Trophoblast cell (in vitro differentiated cells and primary cell): ENCODE data around the gene SEMA3B.
"Not testable (repeated sequence)": the region's sequence is repeated elsewhere in the genome, so short reads cannot be mapped to it uniquely, and the experiment has no call there.

ENCODE experiments used
- DNase-seq, 2 donors: peaks; one replicate each; pipeline ENCODE4 v3.0.0-alpha.2; 2016
- H2AFZ ChIP-seq: 2 replicates; pipeline ENCODE4 v1.6.1; 2013; ENCODE audit warnings: low read length, moderate library complexity, mild to moderate bottlenecking; ENCODE audit not compliant: insufficient read depth, poor library complexity
- H2AK5ac ChIP-seq: 2 replicates; pipeline ENCODE4 v1.6.1; 2013; ENCODE audit warnings: mild to moderate bottlenecking, low read length
- H2BK120ac ChIP-seq: 2 replicates; pipeline ENCODE4 v1.6.1; 2013; ENCODE audit warnings: low read length, mild to moderate bottlenecking, moderate library complexity; ENCODE audit not compliant: insufficient read depth, poor library complexity
- H2BK12ac ChIP-seq: 2 replicates; pipeline ENCODE4 v1.6.1; 2013; ENCODE audit warnings: mild to moderate bottlenecking, low read length, moderate library complexity
- H2BK5ac ChIP-seq: 2 replicates; pipeline ENCODE4 v1.6.1; 2013; ENCODE audit warnings: low read length, low read depth, moderate library complexity, mild to moderate bottlenecking; ENCODE audit not compliant: poor library complexity
- H3K14ac ChIP-seq: 2 replicates; pipeline ENCODE4 v1.6.1; 2013; ENCODE audit warnings: mild to moderate bottlenecking, low read length
- H3K18ac ChIP-seq: 2 replicates; pipeline ENCODE4 v1.6.1; 2013; ENCODE audit warnings: mild to moderate bottlenecking, low read length
- H3K23ac ChIP-seq: 2 replicates; pipeline ENCODE4 v1.6.1; 2013; ENCODE audit warnings: low read length
- H3K27ac ChIP-seq: 2 replicates; pipeline ENCODE4 v1.5.1; 2013; ENCODE audit warnings: low read depth, mild to moderate bottlenecking, inconsistent platforms, low read length, moderate library complexity
- H3K27me3 ChIP-seq: 2 replicates; pipeline ENCODE4 v1.6.1; 2013; ENCODE audit warnings: inconsistent platforms, mild to moderate bottlenecking, low read length, moderate library complexity; ENCODE audit not compliant: insufficient read depth
- H3K36me3 ChIP-seq, 2 experiments: 1 replicate in 1 of 2; 2 replicates in 1 of 2; pipeline ENCODE4 v1.6.1; 2013; ENCODE audit warnings: low read length in 2 of 2, mild to moderate bottlenecking in 2 of 2, moderate library complexity in 1 of 2; ENCODE audit not compliant: insufficient read depth in 2 of 2, control insufficient read depth in 1 of 2
- H3K4ac ChIP-seq: 2 replicates; pipeline ENCODE4 v1.6.1; 2013; ENCODE audit warnings: low read depth, mild to moderate bottlenecking, low read length, moderate library complexity
- H3K4me1 ChIP-seq, 2 experiments: 1 replicate in 1 of 2; 2 replicates in 1 of 2; pipeline ENCODE4 v1.6.1; 2013; ENCODE audit warnings: low read length in 2 of 2, mild to moderate bottlenecking in 2 of 2, moderate library complexity in 1 of 2; ENCODE audit not compliant: insufficient read depth in 2 of 2, control insufficient read depth in 1 of 2
- H3K4me2 ChIP-seq: 2 replicates; pipeline ENCODE4 v1.6.1; 2013; ENCODE audit warnings: inconsistent platforms, mild to moderate bottlenecking, low read length, moderate library complexity
- H3K4me3 ChIP-seq: 2 replicates; pipeline ENCODE4 v1.5.1; 2013; ENCODE audit warnings: mild to moderate bottlenecking, low read depth, low read length, inconsistent platforms
- H3K79me1 ChIP-seq: one replicate; pipeline ENCODE4 v1.6.1; 2013; ENCODE audit warnings: low read length
- H3K79me2 ChIP-seq: 2 replicates; pipeline ENCODE4 v1.6.1; 2013; ENCODE audit warnings: low read length, mild to moderate bottlenecking; ENCODE audit not compliant: control insufficient read depth, insufficient read depth, poor library complexity
- H3K9ac ChIP-seq: 2 replicates; pipeline ENCODE4 v1.6.1; 2013; ENCODE audit warnings: mild to moderate bottlenecking, low read length
- H3K9me3 ChIP-seq: 2 replicates; pipeline ENCODE4 v1.6.1; 2013; ENCODE audit warnings: low read depth, mild to moderate bottlenecking, control low read depth, inconsistent platforms, low read length; ENCODE audit not compliant: insufficient read depth
- H4K12ac ChIP-seq: 2 replicates; pipeline ENCODE4 v1.6.1; 2013; ENCODE audit warnings: low read depth, mild to moderate bottlenecking, low read length, moderate library complexity
- H4K8ac ChIP-seq: 2 replicates; pipeline ENCODE4 v1.6.1; 2013; ENCODE audit warnings: low read depth, mild to moderate bottlenecking, low read length, moderate library complexity
- H4K91ac ChIP-seq: one replicate; pipeline ENCODE4 v1.6.1; 2013; ENCODE audit warnings: low read depth, mild to moderate bottlenecking, low read length, moderate library complexity
- WGBS: extraction: QIAGEN DNeasy Blood & Tissue Kit; methylation state at CpG from one replicate; pipeline ENCODE4 v1.1.7; 2013; ENCODE audit warnings: missing lambda C conversion rate; ENCODE audit not compliant: insufficient read length, insufficient coverage; ENCODE audit errors: extremely low coverage; 5-methylcytosine and 5-hydroxymethylcytosine counted together

The SEMA3B gene

DNA sequence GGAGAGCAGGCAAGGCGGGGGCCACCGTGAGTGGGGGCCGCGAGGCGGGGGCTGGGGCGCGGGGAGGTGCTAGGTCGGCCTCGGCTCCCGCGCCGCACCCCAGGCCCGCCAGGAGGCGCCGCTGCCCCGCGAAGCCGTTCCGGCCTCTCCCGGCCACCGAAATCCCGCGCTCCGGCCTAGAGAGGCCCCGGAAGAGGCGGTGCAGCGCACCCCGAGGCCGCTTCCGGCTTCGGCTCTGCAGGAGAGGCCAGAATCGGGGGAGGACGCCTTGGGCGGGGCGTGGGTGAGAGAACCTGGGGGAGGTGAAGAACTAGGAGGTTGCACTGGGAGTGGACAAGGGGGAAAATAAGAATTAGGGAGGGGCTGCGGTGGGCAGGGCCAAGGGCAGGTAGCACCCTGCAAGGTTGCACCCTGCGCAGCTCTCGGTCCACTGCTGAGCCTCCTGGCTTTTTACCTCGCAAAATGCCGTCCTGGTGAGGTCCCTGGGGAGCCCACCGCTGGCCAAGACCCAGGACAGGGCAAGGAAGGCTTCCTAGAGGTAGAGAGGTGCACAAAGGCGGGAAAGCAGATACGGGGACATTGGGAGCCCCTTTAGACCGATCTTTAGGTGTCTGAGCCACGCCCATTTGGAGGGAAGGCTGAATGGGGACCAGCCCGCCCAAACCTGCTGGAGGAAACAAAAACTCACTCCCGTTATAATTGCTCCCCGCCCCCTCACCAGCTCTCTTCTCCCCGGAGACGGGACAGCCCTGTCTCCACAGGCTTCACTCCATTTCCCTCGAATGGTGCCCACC, 41.4 kb upstream of the SEMA3B start:
- Histone ChIP-seq H4K91ac (peak overlapping the region; percentile 96), H2AK5ac (peak overlapping the region; percentile 87), H3K9me3 (no peaks in the 10 kb centered on the region), H3K4ac (peak overlapping the region; percentile 89), H3K27ac (peak overlapping the region; percentile 80), H3K4me1 (peaks cover 15 to 18% of the 10 kb centered on the region in 2 experiments), H2BK5ac (peak overlapping the region; percentile 71), H3K79me2 (peaks cover 2% of the 10 kb centered on the region), H3K18ac (peak overlapping the region; percentile 91), H3K36me3 (no peaks in the 10 kb centered on the region), H2BK120ac (peak overlapping the region; percentile 80), H3K79me1 (peaks cover 4% of the 10 kb centered on the region), H3K4me3 (peak overlapping the region; percentile 68), H3K4me2 (peak overlapping the region; percentile 88), H3K9ac (peak overlapping the region; percentile 64), H3K14ac (peak overlapping the region; percentile 95), H3K23ac (no peak overlapping the region), H4K12ac (peak overlapping the region; percentile 98), H2BK12ac (peak overlapping the region; percentile 22), H2AFZ (peak overlapping the region; percentile 99), H3K27me3 (no peaks in the 10 kb centered on the region), H4K8ac (peak overlapping the region; percentile 99)
- peak; percentile 92 to 95 for DNase-seq
- no CpG with 5 or more reads among the region's 51 CpGs for WGBS

- not testable (repeated sequence) for H3K9ac ChIP-seq, H3K9me3 ChIP-seq, H2BK12ac ChIP-seq, H3K18ac ChIP-seq, H3K23ac ChIP-seq, H3K79me1 ChIP-seq, DNase-seq, H3K79me2 ChIP-seq, H3K4ac ChIP-seq, H3K4me3 ChIP-seq, H3K36me3 ChIP-seq, H2AFZ ChIP-seq, H3K27me3 ChIP-seq, H2BK5ac ChIP-seq
- Histone ChIP-seq H2AK5ac (peak overlapping the region; percentile 87), H4K8ac (peak overlapping the region; percentile 99), H3K14ac (peak overlapping the region; percentile 95), H4K91ac (peak overlapping the region; percentile 96), H3K4me1 (peaks cover 15 to 18% of the 10 kb centered on the region in 2 experiments), H3K4me2 (peak overlapping the region; percentile 88), H4K12ac (peak overlapping the region; percentile 98), H2BK120ac (peak overlapping the region; percentile 80), H3K27ac (peak overlapping the region; percentile 80)
- WGBS = no CpG with 5 or more reads among the region's 15 CpGs
These were observed 40.7 kb upstream of the SEMA3B start for GRCh38 chr3:50228184-50228763.

DNA sequence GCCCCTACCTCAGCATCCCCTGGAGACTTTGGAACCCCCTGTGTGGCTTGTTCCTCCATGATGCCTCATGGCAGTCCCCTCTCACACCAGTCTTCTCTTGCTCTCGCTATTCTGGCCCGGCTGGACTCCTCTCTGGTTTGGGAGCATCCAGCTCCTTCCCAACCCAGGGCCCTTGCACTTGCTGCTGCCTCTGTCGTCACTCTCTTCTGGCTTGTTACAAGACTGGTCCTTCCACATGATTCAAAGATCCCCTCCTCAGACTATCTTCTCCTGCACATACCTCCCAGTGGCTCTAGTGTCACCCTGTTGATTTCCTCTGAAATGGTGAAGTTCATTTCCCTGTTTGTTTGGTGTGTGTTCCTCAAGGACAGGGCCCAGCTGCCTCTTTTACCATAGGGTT, 39.5 kb upstream of the SEMA3B start:
- no CpG with 5 or more reads among the region's 3 CpGs for WGBS
- Histone ChIP-seq H3K36me3 (no peaks in the 10 kb centered on the region), H2BK12ac (no peak overlapping the region), H2AFZ (no peak overlapping the region), H3K23ac (no peak overlapping the region), H3K4ac (no peak overlapping the region), H3K4me2 (no peak overlapping the region), H4K8ac (peak overlapping the region; percentile 58), H3K14ac (no peak overlapping the region), H2BK5ac (no peak overlapping the region), H3K79me2 (peaks cover 2% of the 10 kb centered on the region), H3K4me1 (peaks cover 15 to 18% of the 10 kb centered on the region in 2 experiments), H2BK120ac (no peak overlapping the region), H4K12ac (no peak overlapping the region), H3K27ac (no peak overlapping the region), H4K91ac (peak overlapping the region; percentile 17), H2AK5ac (no peak overlapping the region), H3K79me1 (peaks cover 4% of the 10 kb centered on the region), H3K9me3 (no peaks in the 10 kb centered on the region), H3K18ac (no peak overlapping the region), H3K27me3 (no peaks in the 10 kb centered on the region), H3K9ac (no peak overlapping the region), H3K4me3 (no peak overlapping the region)
- peak in 1 of 2 donors; percentile 73 for DNase-seq

GRCh38 chr3:50230104-50230793, 38.7 kb upstream of the SEMA3B start:
- H3K9ac ChIP-seq = no peak overlapping the region
- H2BK5ac ChIP-seq = no peak overlapping the region
- no CpG with 5 or more reads among the region's 8 CpGs for WGBS
- no peak overlapping the region for H3K4me3 ChIP-seq
- H3K9me3 ChIP-seq = no peaks in the 10 kb centered on the region
- H3K14ac ChIP-seq = no peak overlapping the region
- H2BK120ac ChIP-seq = no peak overlapping the region
- peaks cover 2% of the 10 kb centered on the region for H3K79me2 ChIP-seq
- H3K36me3 ChIP-seq = no peaks in the 10 kb centered on the region
- H2BK12ac ChIP-seq = no peak overlapping the region
- H3K18ac ChIP-seq = no peak overlapping the region
- H3K27me3 ChIP-seq = no peaks in the 10 kb centered on the region
- H2AFZ ChIP-seq = no peak overlapping the region
- H3K23ac ChIP-seq = no peak overlapping the region
- DNase-seq = peak in 1 of 2 donors; percentile 60
- H3K4me2 ChIP-seq = no peak overlapping the region
- no peak overlapping the region for H3K27ac ChIP-seq
- peak overlapping the region; percentile 71 for H4K8ac ChIP-seq
- peak overlapping the region; percentile 50 for H4K91ac ChIP-seq
- peak overlapping the region; percentile 32 for H4K12ac ChIP-seq
- H3K4me1 ChIP-seq = peaks cover 15 to 18% of the 10 kb centered on the region in 2 experiments
- peak overlapping the region; percentile 46 for H2AK5ac ChIP-seq
- H3K4ac ChIP-seq = no peak overlapping the region
- H3K79me1 ChIP-seq = peaks cover 4% of the 10 kb centered on the region
